Neural crest cell (in vitro differentiated cells): ENCODE results near the gene RALGPS1. TPM values are rescaled to one million over a fixed set of nuclear protein-coding genes. Genes with fewer than 3 reads are reported as not detected.

Source experiments
- DNase-seq: peaks from one replicate; pipeline ENCODE4 v3.0.0; 2021; ENCODE audit warnings: low read depth, mixed read lengths, low spot score
- H3K27ac Mint-ChIP-seq: one replicate; pipeline ENCODE4 v1.8.0; 2021; ENCODE audit warnings: mild to moderate bottlenecking, mixed read lengths; ENCODE audit not compliant: unreplicated experiment
- H3K27me3 Mint-ChIP-seq: 2 replicates; pipeline ENCODE4 v1.8.0; 2021; ENCODE audit warnings: low read depth, mild to moderate bottlenecking, mixed read lengths
- H3K36me3 Mint-ChIP-seq: 2 replicates; pipeline ENCODE4 v1.8.0; 2021; ENCODE audit warnings: low read depth, mild to moderate bottlenecking, mixed read lengths
- H3K4me1 Mint-ChIP-seq: 2 replicates; pipeline ENCODE4 v1.8.0; 2021; ENCODE audit warnings: mixed read lengths
- H3K4me3 Mint-ChIP-seq: one replicate; pipeline ENCODE4 v1.8.0; 2021; ENCODE audit warnings: mild to moderate bottlenecking, mixed read lengths
- H3K9me3 Mint-ChIP-seq: 2 replicates; pipeline ENCODE4 v1.8.0; 2021; ENCODE audit warnings: mixed read lengths
- CTCF ChIP-seq: fragments of 200-600 bp; sonication (generic); conservative IDR thresholded peaks from 2 replicates; pipeline ENCODE4 v1.5.0; 2021; ENCODE audit warnings: antibody characterized with exemption, mild to moderate bottlenecking
- total RNA-seq: library from RNA; stranded (reverse); gene quantifications from 2 replicates; pipeline ENCODE4 v1.2.1, GENCODE V29; 2021

Gene RALGPS1
- total RNA-seq, 1 donor from 2014 or later: 11.7 TPM

DNA sequence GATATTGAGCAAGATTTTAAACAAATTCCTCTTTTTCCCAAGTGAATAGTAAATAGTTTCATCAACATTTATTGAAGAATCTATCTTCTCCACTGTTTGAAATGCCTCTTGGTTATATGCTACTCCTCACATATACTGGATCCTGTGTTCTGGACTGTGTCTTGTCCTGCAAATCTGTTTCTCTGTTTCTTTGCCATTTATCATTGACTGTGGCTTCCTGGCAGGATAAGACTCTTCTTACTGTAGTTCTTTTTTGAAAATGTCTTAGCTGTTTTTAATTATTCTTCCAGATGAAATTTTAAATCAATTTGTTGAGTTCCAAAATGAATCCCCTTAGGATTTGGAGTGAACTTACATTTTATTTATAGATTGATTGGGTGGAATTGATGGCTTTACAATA, 27.8 kb downstream of the RALGPS1 start:
- Mint-ChIP-seq H3K4me1 (no peaks in the 10 kb centered on the region), H3K4me3 (no peak overlapping the region), H3K27me3 (no peaks in the 10 kb centered on the region), H3K9me3 (no peaks in the 10 kb centered on the region), H3K36me3 (no peaks in the 10 kb centered on the region), H3K27ac (no peak overlapping the region)
- no peak for TF ChIP-seq CTCF
- DNase-seq: no peak

DNA sequence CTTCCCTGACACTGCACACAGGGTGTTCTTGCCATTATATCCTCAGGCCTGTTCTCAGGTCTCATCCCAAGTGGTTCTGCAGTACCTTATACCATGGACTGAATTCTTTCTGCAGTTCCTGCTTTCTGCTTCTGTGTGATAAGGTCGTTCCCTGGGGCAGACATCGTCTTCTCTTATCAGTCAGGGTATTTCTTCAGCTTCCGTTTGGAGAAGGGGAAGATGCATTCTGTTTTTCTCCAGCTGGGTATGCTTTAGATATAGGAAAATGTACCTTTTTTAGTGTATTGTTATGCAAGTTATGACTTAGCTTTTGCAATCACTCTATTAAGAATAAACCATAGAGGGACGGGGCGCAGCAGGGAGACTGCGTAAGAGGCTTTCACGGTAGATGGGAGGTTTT, 31.1 kb downstream of the RALGPS1 start:
- Mint-ChIP-seq H3K9me3 (no peaks in the 10 kb centered on the region), H3K27me3 (no peaks in the 10 kb centered on the region), H3K36me3 (no peaks in the 10 kb centered on the region), H3K27ac (no peak overlapping the region), H3K4me3 (no peak overlapping the region), H3K4me1 (no peaks in the 10 kb centered on the region)
- TF ChIP-seq CTCF: no peak
- DNase-seq: no peak

- H3K4me3 Mint-ChIP-seq: no peak overlapping the region
- no peaks in the 10 kb centered on the region for H3K27me3 Mint-ChIP-seq
- DNase-seq: no peak
- no peaks in the 10 kb centered on the region for H3K36me3 Mint-ChIP-seq
- no peak overlapping the region for H3K27ac Mint-ChIP-seq
- no peak for TF ChIP-seq CTCF
- no peaks in the 10 kb centered on the region for H3K9me3 Mint-ChIP-seq
- H3K4me1 Mint-ChIP-seq: no peaks in the 10 kb centered on the region
These were observed 32.9 kb downstream of the RALGPS1 start for GRCh38 chr9:126947529-126947928.

- no peak for DNase-seq
- H3K4me3 Mint-ChIP-seq: no peak overlapping the region
- no peak overlapping the region for H3K27ac Mint-ChIP-seq
- H3K4me1 Mint-ChIP-seq: peaks cover 6% of the 10 kb centered on the region
- no peaks in the 10 kb centered on the region for H3K36me3 Mint-ChIP-seq
- no peaks in the 10 kb centered on the region for H3K9me3 Mint-ChIP-seq
- no peak for TF ChIP-seq CTCF
- no peaks in the 10 kb centered on the region for H3K27me3 Mint-ChIP-seq
These were observed 37.8 kb downstream of the RALGPS1 start for GRCh38 chr9:126952205-126952977.

GRCh38 chr9:126953041-126953809, 38.6 kb downstream of the RALGPS1 start:
- DNase-seq: no peak
- Mint-ChIP-seq H3K9me3 (no peaks in the 10 kb centered on the region), H3K27ac (no peak overlapping the region), H3K27me3 (no peaks in the 10 kb centered on the region), H3K36me3 (no peaks in the 10 kb centered on the region), H3K4me1 (peaks cover 6% of the 10 kb centered on the region), H3K4me3 (no peak overlapping the region)
- no peak for TF ChIP-seq CTCF
